GM21717 (cell line): ENCODE results near the gene RCAN2.
"Not testable (repeated sequence)": the region's sequence is repeated elsewhere in the genome, so short reads cannot be mapped to it uniquely, and the experiment has no call there.

ENCODE experiments used
- ATAC-seq: cut with Tn5 transposase; IDR thresholded peaks from one replicate; pipeline ENCODE4 v1.9.1; 2021; ENCODE audit warnings: mild to moderate bottlenecking, moderate library complexity; ENCODE audit not compliant: unreplicated experiment

The RCAN2 gene

GRCh38 chr6:46390153-46390876 is 100.9 kb downstream of the RCAN2 start:
- ATAC-seq, result no peak

- not testable (repeated sequence) for ATAC-seq
These were observed 103.5 kb downstream of the RCAN2 start for GRCh38 chr6:46387728-46388127.

GRCh38 chr6:46381579-46381978 is 109.7 kb downstream of the RCAN2 start:
- no peak for ATAC-seq

DNA sequence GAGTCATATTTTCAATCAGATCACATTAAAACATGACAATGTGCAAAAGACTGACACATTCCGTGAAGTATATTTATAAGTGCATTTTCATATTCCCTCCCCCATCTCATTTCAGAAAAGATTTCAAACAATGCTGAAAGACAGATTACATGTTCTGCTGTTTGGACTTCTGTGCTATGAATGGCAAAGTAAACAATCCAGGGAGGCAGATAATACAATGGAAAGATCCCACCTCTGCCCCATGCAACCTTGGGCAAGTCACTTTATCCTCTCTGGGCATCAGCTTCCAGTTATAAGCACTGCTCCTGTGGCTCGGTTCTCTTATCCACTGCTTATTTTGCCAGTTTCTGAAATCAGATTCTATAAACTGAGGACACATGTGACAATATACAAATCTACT is 110.2 kb downstream of the RCAN2 start:
- no peak for ATAC-seq

DNA sequence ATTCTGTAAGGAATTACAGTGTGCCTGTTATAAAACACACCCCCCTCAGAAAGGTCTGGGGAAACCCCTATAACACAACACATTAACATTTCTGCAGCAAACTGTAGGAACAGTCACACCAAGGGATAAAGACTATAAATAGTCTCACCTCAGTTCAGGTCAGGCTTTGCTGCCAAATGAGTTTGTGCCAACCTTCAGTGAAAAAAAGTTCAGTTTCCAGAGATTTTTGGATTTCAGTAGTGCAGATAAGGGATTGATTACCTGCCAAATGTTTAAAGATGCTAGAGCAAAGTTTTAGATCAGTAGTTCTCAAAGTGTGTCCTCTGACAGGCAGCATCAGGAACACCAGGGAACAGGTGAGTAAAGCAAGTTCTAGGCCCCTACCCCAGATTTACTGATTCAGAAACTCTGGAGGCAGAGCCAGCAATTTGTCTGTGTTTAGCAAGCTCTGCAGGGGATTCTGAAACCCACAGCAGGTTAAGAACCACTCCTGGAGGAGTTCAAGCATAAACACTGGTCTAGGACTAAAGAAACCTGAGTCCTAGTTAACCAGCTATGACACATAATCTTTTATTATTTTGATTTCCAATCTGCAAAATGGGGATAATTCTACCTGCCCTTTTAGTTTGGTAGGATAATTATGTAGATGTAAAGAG is 111.0 kb downstream of the RCAN2 start:
- no peak for ATAC-seq

DNA sequence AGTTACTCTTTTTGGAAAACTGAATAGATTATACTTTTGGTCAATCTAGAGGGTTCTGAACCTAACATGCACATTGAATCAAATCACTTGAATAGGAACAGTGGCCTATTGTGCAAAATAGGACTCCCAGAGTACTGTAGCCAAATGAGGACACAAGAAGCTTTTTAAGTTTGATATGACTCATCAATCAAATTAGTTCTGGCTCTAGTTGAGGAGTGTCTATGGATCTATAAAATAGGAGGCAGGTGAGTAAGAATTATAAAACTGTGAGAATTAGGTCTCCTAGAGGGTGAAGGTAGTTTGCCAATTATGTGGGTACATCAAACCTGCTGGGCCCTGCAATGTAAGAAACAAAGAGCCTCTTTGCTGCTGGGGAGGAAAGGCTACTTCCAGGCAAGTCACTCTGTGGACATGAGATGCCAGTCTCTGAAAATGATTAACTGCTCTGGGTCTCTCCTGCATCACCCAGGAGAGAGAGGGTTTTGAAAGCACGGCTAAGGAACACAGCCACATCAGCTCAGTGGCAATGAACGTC is 112.3 kb downstream of the RCAN2 start:
- ATAC-seq, result no peak

- no peak for ATAC-seq
These were observed 112.9 kb downstream of the RCAN2 start for GRCh38 chr6:46378161-46378881.

GRCh38 chr6:46377209-46377608 is 114.0 kb downstream of the RCAN2 start:
- no peak for ATAC-seq

GRCh38 chr6:46376562-46377061 is 114.6 kb downstream of the RCAN2 start:
- peak; percentile 87 for ATAC-seq

GRCh38 chr6:46370622-46371021 is 120.6 kb downstream of the RCAN2 start:
- no peak for ATAC-seq

- ATAC-seq, result no peak
These were observed 123.1 kb downstream of the RCAN2 start for GRCh38 chr6:46368169-46368536.

- ATAC-seq, result no peak
These were observed 123.7 kb downstream of the RCAN2 start for GRCh38 chr6:46367354-46368168.

- no peak for ATAC-seq
These were observed 124.9 kb downstream of the RCAN2 start for GRCh38 chr6:46366190-46366900.

GRCh38 chr6:46357591-46357990 is 133.7 kb downstream of the RCAN2 start:
- no peak for ATAC-seq

- no peak for ATAC-seq
These were observed 134.7 kb downstream of the RCAN2 start for GRCh38 chr6:46356543-46356942.

DNA sequence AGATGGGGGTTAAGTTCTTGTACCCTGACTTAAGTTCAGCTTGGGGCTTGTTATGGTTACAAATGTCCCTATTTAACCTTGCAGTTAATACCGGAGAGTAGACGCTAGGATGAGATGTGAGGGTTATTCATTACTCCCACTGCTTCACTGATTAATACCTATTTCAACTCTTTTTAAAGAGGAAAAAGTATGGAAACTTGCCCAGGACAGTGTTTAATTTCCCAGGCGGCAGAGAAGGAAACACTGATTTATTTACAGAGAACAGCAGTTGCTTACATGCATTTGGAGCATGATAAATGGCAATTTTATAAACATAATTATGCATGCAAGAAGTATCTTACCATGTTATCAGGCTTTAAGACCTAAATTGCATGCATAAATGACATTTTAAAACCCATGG is 137.7 kb downstream of the RCAN2 start:
- no peak for ATAC-seq

- no peak for ATAC-seq
These were observed 138.5 kb downstream of the RCAN2 start for GRCh38 chr6:46352541-46353268.

GRCh38 chr6:46350714-46351113 is 140.5 kb downstream of the RCAN2 start:
- ATAC-seq, result no peak

DNA sequence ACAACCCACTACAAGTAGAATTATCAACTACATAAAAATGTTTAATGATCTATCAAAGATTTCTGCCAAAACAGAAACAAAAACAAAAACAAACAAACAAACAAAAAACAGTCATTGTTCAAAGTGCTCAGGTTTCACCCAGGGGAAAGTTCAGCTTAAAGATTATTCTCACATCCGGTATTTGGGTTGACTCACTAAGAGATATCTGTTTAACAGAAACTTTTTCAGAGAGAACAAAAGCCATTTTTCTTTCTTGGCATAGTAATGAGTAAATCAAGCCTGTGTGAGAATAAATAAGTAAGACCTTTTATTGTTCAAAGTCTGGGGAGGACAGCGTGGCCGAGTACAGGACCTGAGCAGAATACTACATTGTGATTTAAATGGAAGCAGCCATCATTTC is 143.6 kb downstream of the RCAN2 start:
- no peak for ATAC-seq
